A673 (cell line): ENCODE results near the gene BAIAP2. TPM values are rescaled to one million over a fixed set of nuclear protein-coding genes. Genes with fewer than 3 reads are reported as not detected.

Source experiments
- BruUV-seq: library from RNA; stranded (reverse); fragments of 400-500 nt; replicated peaks from 2 replicates; lab custom pipeline; 2021; lab: Mats Ljungman, UMichigan
- CTCF ChIA-PET: fragments of 300-600 bp; sonication (Branson Sonifier 250); formaldehyde crosslinking; loops from one replicate; lab custom pipeline; 2022; ENCODE audit warnings: antibody characterized with exemption; lab: Charles Lee
- POLR2A ChIA-PET: fragments of 300-600 bp; sonication (Branson Sonifier 250); formaldehyde crosslinking; loops from one replicate; lab custom pipeline; 2022; ENCODE audit warnings: antibody characterized with exemption; ENCODE audit not compliant: low non-redundant PET; lab: Charles Lee
- DNase-seq: peaks from one replicate; pipeline ENCODE4 v3.0.0-alpha.2; 2015; ENCODE audit warnings: low spot score
- H3K27ac ChIP-seq: fragments of 200-600 bp; sonication (generic); 2 replicates; pipeline ENCODE4 v1.5.1; 2016; ENCODE audit warnings: mixed run types, low read depth, mild to moderate bottlenecking, mixed read lengths, antibody characterized with exemption, low read length; ENCODE audit not compliant: poor library complexity, severe bottlenecking
- H3K27me3 ChIP-seq: fragments of 200-600 bp; sonication (generic); replicated peaks from 2 replicates; pipeline ENCODE4 v1.6.1; 2017; ENCODE audit warnings: mixed run types, low read depth, mild to moderate bottlenecking, mixed read lengths, antibody characterized with exemption, low read length; ENCODE audit not compliant: insufficient read depth, poor library complexity
- H3K36me3 ChIP-seq: fragments of 200-600 bp; sonication (generic); 2 replicates; pipeline ENCODE4 v1.6.1; 2016; ENCODE audit warnings: mixed run types, mild to moderate bottlenecking, mixed read lengths, antibody characterized with exemption, low read length; ENCODE audit not compliant: insufficient read depth, poor library complexity, severe bottlenecking
- H3K4me1 ChIP-seq: fragments of 200-600 bp; sonication (generic); 2 replicates; pipeline ENCODE4 v1.6.1; 2017; ENCODE audit warnings: mixed run types, mild to moderate bottlenecking, mixed read lengths, antibody characterized with exemption, low read length; ENCODE audit not compliant: insufficient read depth, poor library complexity, severe bottlenecking
- H3K4me3 ChIP-seq: fragments of 200-600 bp; sonication (generic); 2 replicates; pipeline ENCODE4 v1.5.1; 2016; ENCODE audit warnings: low read depth, mixed run types, mild to moderate bottlenecking, mixed read lengths, low read length; ENCODE audit not compliant: poor library complexity, severe bottlenecking
- H3K9me3 ChIP-seq: fragments of 200-600 bp; sonication (generic); 2 replicates; pipeline ENCODE4 v1.6.1; 2016; ENCODE audit warnings: mixed run types, low read depth, mild to moderate bottlenecking, mixed read lengths, antibody characterized with exemption, low read length; ENCODE audit not compliant: poor library complexity, severe bottlenecking
- EZH2 ChIP-seq: fragments of 200-600 bp; sonication (generic); IDR thresholded peaks from 2 replicates; pipeline ENCODE4 v1.6.1; 2017; ENCODE audit warnings: borderline replicate concordance, low read depth, mild to moderate bottlenecking, mixed read lengths, antibody characterized with exemption, low read length; ENCODE audit not compliant: poor library complexity, severe bottlenecking
- intact Hi-C: fragments of 100-400 bp; cut with micrococcal nuclease; formaldehyde crosslinking; loops from one replicate; pipeline ENCODE4 v1.10.0; 2022; ENCODE audit not compliant: unreplicated experiment
- total RNA-seq: library from RNA; stranded (reverse); gene quantifications from 2 replicates; pipeline ENCODE4 v1.2.3, GENCODE V29; 2021
- TF ChIP-seq, protein P1 (sequence below): fragments of 300-800, 200-600 bp; sonication (generic); conservative IDR thresholded peaks from 2 replicates; pipeline ENCODE4 v1.5.1; 2017; ENCODE audit warnings: low read depth, mild to moderate bottlenecking, antibody characterized with exemption, low read length, moderate library complexity, mixed read lengths

BAIAP2 gene
- total RNA-seq, 1 experiment from 2014 or later, result 51.6 TPM

DNA sequence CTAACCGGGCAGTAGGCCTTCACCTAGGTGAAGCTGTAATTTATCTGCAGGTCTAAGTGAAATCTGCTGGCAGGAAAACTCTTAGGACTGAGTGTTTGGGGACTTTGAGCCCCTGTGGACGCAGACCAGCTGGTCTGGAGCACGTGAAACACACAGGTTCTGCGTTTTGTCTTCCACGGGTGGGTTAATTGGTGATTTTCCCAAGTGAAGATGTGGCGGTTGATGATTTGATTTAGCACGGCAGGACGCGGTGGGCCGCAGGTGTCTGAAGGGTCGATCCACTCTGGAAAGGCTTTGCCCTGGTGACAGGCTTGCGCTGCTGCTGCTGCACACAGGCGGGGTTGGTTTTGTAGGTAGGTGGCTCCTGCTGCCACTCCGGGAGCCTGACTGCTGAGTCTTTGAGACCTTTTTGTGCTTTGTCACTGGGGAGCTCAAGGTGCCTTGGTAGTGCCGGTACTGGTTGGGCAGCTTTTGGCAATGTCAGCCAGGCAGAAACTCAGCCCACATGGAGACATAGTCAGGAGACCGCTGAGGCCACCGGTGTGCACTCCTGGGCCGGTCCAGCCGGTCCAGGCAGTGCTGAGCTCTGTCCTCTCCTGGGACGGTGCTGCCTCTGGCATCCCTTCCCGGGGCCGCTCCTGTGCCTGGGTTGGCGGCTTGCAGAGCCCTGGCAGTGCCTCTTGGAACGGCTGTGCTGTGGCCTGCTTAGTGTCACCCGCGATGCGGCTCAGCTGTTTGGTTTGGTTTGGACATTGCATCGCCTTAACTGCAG lies 2.3 kb downstream of the BAIAP2 start:
- Histone ChIP-seq H3K4me3 (no peak overlapping the region), H3K4me1 (peaks cover 42% of the 10 kb centered on the region)
- POLR2A ChIA-PET, result no interaction called here

DNA sequence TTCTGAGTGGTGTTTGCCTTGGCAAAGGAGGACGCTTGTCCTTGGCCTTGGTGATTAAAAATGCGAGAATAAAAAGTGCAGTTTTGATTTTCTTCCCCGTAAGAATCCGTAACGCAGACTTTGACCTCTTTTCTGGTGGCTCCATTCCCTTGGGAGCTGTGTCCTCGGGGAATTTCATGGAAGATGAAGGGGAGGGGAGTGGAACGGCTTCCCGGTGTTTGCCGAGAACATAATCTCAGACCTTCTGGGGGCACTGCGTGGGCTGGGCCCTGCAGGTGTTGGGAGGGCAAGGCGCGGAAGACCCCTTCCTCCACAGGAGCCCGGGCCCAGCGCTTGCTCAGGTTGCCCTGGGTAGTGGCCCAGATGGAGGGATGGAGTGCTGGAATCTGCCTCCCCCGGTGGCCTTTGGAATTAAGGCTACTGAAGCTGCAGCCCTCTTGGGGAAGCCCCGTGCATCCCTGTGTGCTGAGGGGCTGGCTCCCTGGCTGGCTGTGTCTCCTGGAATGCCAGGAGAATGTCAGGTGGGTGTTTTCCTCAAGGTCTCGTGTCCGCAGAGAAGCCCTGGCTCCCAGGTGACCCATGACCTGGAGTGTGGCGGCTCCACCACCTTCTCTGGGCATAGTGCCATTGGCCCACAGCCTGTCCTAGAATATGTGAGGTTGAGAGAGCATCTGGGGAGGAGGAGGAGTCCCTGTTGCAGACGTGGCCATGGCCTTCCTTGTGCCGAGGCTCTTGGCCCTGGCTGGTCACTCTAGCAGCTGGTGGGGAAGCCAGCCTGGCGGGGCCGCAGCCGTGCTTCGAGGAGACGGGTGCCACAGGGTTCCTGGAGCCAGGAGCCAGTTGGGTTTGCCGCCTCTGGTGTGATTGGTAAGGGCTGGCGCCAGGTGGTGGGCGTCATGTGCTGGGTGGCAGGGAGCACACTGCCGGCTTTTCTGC lies 3.1 kb downstream of the BAIAP2 start:
- H3K4me1 ChIP-seq, result peaks cover 43% of the 10 kb centered on the region
- H3K4me3 ChIP-seq, result no peak overlapping the region
- TF ChIP-seq EZH2, result no peak
- TF ChIP-seq, protein P1, sequence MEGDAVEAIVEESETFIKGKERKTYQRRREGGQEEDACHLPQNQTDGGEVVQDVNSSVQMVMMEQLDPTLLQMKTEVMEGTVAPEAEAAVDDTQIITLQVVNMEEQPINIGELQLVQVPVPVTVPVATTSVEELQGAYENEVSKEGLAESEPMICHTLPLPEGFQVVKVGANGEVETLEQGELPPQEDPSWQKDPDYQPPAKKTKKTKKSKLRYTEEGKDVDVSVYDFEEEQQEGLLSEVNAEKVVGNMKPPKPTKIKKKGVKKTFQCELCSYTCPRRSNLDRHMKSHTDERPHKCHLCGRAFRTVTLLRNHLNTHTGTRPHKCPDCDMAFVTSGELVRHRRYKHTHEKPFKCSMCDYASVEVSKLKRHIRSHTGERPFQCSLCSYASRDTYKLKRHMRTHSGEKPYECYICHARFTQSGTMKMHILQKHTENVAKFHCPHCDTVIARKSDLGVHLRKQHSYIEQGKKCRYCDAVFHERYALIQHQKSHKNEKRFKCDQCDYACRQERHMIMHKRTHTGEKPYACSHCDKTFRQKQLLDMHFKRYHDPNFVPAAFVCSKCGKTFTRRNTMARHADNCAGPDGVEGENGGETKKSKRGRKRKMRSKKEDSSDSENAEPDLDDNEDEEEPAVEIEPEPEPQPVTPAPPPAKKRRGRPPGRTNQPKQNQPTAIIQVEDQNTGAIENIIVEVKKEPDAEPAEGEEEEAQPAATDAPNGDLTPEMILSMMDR, result no peak
- CTCF ChIA-PET, result no interaction called here
- no peaks in the 10 kb centered on the region for H3K36me3 ChIP-seq
- POLR2A ChIA-PET, result no interaction called here
- H3K9me3 ChIP-seq, result no peaks in the 10 kb centered on the region
- peak overlapping the region; percentile 23 for H3K27ac ChIP-seq
- no TSS peak for BruUV-seq
- intact Hi-C loops, result loop anchor here (5.0 kb wide), 1 partner anchor 59 kb away; no protein-coding TSS in a partner anchor
- H3K27me3 ChIP-seq, result no peaks in the 10 kb centered on the region
- no peak for DNase-seq

More for the DNA sequence above, 2.3 kb downstream of the BAIAP2 start:
- Histone ChIP-seq H3K36me3 (no peaks in the 10 kb centered on the region), H3K27me3 (no peaks in the 10 kb centered on the region), H3K9me3 (no peaks in the 10 kb centered on the region), H3K27ac (peak overlapping the region; percentile 23)
- intact Hi-C loops, result loop anchor here (5.0 kb wide), 1 partner anchor 60 kb away; no protein-coding TSS in a partner anchor
- CTCF ChIA-PET, result no interaction called here
- TF ChIP-seq EZH2, result no peak
- TF ChIP-seq, protein P1, result no peak
- BruUV-seq, result no TSS peak
- no peak for DNase-seq

DNA sequence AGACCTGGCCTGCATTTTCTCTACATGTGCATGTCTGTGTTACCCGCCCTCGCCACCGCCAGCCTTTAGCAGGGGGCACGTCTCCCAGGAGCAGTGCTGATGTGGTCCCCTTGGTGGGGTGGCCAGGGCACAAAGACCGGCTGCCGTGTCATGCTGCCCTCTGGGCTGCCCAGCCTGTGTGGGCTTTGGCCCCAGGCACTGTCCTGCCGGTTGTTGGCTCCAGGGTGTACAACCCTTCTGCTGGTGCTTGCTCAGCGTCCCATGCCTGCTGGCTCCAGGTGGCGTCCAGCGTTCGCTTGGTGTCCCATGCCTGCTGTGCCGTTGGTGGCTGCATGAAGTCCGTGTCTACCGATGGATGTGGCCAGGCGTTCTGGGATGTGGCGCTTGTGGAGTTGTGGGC lies 4.1 kb downstream of the BAIAP2 start:
- H3K4me1 ChIP-seq, result peaks cover 48% of the 10 kb centered on the region
- no peak for DNase-seq
- CTCF ChIA-PET, result no interaction called here
- intact Hi-C loops, result loop anchor here (5.0 kb wide), 1 partner anchor 58 kb away; no protein-coding TSS in a partner anchor
- no peak overlapping the region for H3K4me3 ChIP-seq
- no peaks in the 10 kb centered on the region for H3K27me3 ChIP-seq
- no peak for TF ChIP-seq EZH2
- TF ChIP-seq, protein P1, result no peak
- H3K9me3 ChIP-seq, result no peaks in the 10 kb centered on the region
- no TSS peak for BruUV-seq
- POLR2A ChIA-PET, result no interaction called here
- no peak overlapping the region for H3K27ac ChIP-seq
- H3K36me3 ChIP-seq, result no peaks in the 10 kb centered on the region
